Stomach (tissue), 4 donors: ENCODE results near the gene DMRTC1B.
"Not testable (repeated sequence)": the region's sequence is repeated elsewhere in the genome, so short reads cannot be mapped to it uniquely, and the experiment has no call there.

Experiments
- EP300 ChIP-seq: sonication (generic); formaldehyde crosslinking; IDR thresholded peaks from one replicate; pipeline ENCODE4 v1.6.1; 2017; ENCODE audit warnings: antibody characterized with exemption
- POLR2A ChIP-seq, 4 donors: fragments of 450-650 bp; IDR thresholded peaks; one replicate each; pipeline ENCODE4 v1.6.1; 2016; ENCODE audit warnings: antibody characterized with exemption in 4 of 4, control low read depth in 2 of 4, mild to moderate bottlenecking in 1 of 4, moderate library complexity in 1 of 4
- POLR2AphosphoS5 ChIP-seq, 3 donors: sonication (generic); formaldehyde crosslinking; IDR thresholded peaks; one replicate each; pipeline ENCODE4 v1.6.1; 2016; ENCODE audit warnings: antibody characterized with exemption in 3 of 3
- TF ChIP-seq, protein P1 (sequence below), 7 experiments: fragments of 450-650 bp in 4 of 7; fragments of 200-600 bp in 3 of 7; sonication (generic) in 3 of 7; IDR thresholded peaks; one replicate each; pipeline ENCODE4 v1.5.1; 2016 to 2019; ENCODE audit warnings: antibody characterized with exemption in 7 of 7, control low read depth in 2 of 7, mild to moderate bottlenecking in 1 of 7

DNA sequence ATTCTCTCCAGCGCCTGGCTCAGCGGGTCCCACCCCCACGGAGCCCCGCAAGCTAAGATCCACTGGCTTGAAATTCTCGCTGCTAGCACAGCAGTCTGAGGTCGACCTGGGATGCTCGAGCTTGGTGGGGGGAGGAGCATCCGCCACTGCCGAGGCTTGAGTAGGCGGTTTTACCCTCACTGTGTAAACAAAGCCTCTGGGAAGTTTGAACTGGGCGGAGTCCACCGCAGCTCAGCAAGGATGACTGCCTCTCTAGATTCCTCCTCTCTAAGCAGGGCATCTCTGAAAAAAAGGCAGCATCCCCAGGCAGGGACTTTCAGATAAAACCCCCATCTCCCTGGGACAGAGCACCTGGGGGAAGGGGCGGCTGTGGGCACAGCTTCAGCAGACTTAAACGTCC lies 113.0 kb downstream of the DMRTC1B start:
- not testable (repeated sequence) for TF ChIP-seq POLR2AphosphoS5 (IDR thresholded peaks at IDR 0.05); POLR2A (IDR thresholded peaks at IDR 0.05); EP300
- TF ChIP-seq, protein P1, sequence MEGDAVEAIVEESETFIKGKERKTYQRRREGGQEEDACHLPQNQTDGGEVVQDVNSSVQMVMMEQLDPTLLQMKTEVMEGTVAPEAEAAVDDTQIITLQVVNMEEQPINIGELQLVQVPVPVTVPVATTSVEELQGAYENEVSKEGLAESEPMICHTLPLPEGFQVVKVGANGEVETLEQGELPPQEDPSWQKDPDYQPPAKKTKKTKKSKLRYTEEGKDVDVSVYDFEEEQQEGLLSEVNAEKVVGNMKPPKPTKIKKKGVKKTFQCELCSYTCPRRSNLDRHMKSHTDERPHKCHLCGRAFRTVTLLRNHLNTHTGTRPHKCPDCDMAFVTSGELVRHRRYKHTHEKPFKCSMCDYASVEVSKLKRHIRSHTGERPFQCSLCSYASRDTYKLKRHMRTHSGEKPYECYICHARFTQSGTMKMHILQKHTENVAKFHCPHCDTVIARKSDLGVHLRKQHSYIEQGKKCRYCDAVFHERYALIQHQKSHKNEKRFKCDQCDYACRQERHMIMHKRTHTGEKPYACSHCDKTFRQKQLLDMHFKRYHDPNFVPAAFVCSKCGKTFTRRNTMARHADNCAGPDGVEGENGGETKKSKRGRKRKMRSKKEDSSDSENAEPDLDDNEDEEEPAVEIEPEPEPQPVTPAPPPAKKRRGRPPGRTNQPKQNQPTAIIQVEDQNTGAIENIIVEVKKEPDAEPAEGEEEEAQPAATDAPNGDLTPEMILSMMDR (IDR thresholded peaks at IDR 0.05), result not testable (repeated sequence)
